Measurements from ENCODE around the gene C14orf132.

C14orf132 gene

GRCh38 chr14:96039633-96040311 is 610 bp downstream of the C14orf132 start:
- DNase-seq (ENCODE audit: low spot score): peak; percentile 75

- no peak for DNase-seq (ENCODE audit: low spot score)
These were observed 1.7 kb downstream of the C14orf132 start for GRCh38 chr14:96040828-96041371.

GRCh38 chr14:96042248-96042930 is 3.2 kb downstream of the C14orf132 start:
- DNase-seq (ENCODE audit: low spot score): no peak

GRCh38 chr14:96046630-96047029 is 7.5 kb downstream of the C14orf132 start:
- no peak for DNase-seq (ENCODE audit: low spot score)

- no peak for DNase-seq (ENCODE audit: low spot score)
These were observed 7.9 kb downstream of the C14orf132 start for GRCh38 chr14:96047101-96047500.

GRCh38 chr14:96049932-96050331 is 10.8 kb downstream of the C14orf132 start:
- no peak for DNase-seq (ENCODE audit: low spot score)

- DNase-seq (ENCODE audit: low spot score): no peak
These were observed 11.3 kb downstream of the C14orf132 start for GRCh38 chr14:96050482-96050881.

GRCh38 chr14:96051231-96051630 is 12.1 kb downstream of the C14orf132 start:
- DNase-seq (ENCODE audit: low spot score): no peak

- DNase-seq (ENCODE audit: low spot score): no peak
These were observed 12.7 kb downstream of the C14orf132 start for GRCh38 chr14:96051642-96052540.

- DNase-seq (ENCODE audit: low spot score): no peak
These were observed 13.5 kb downstream of the C14orf132 start for GRCh38 chr14:96052541-96053247.

- no peak for DNase-seq (ENCODE audit: low spot score)
These were observed 14.1 kb downstream of the C14orf132 start for GRCh38 chr14:96053248-96053599.

GRCh38 chr14:96053600-96054381 is 14.6 kb downstream of the C14orf132 start:
- DNase-seq (ENCODE audit: low spot score): peak; percentile 74

GRCh38 chr14:96054661-96055060 is 15.5 kb downstream of the C14orf132 start:
- DNase-seq (ENCODE audit: low spot score): no peak

- no peak for DNase-seq (ENCODE audit: low spot score)
These were observed 16.0 kb downstream of the C14orf132 start for GRCh38 chr14:96055065-96055752.

GRCh38 chr14:96055753-96056508 is 16.8 kb downstream of the C14orf132 start:
- DNase-seq (ENCODE audit: low spot score): peak; percentile 63

GRCh38 chr14:96056509-96057422 is 17.6 kb downstream of the C14orf132 start:
- DNase-seq (ENCODE audit: low spot score): no peak

GRCh38 chr14:96057738-96058137 is 18.6 kb downstream of the C14orf132 start:
- DNase-seq (ENCODE audit: low spot score): no peak

- no peak for DNase-seq (ENCODE audit: low spot score)
These were observed 19.5 kb downstream of the C14orf132 start for GRCh38 chr14:96058576-96059200.

Data from putamen (tissue), 1 donor.